ENCODE data around the gene PLAAT5. TPM values are rescaled to one million over a fixed set of nuclear protein-coding genes. Genes with fewer than 3 reads are reported as not detected.

The PLAAT5 gene
- total RNA-seq, 3 donors from 2014 or later (not counting 1 experiment from before 2014, with no cell fraction given): 0.59 to 3.0 (median 0.95) TPM

DNA sequence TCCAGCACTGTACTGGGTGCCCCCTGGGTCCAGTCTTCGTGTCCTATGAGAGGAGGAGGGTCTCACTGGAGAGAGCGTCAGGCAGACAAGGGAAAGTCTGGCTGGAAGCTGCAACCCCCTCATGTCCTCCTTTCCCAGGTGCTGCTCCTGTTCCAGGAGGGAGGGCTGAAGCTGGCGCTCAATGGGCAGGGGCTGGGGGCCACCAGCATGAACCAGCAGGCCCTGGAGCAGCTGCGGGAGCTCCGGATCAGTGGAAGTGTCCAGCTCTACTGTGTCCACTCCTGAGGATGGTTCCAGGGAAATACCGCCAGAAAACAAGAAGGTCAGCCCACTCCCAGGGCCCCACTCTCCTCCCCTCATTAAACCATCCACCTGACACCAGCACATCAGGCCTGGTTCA lies 25.1 kb upstream of the PLAAT5 start:
- Histone ChIP-seq H3K4me1 (ENCODE audit: control insufficient read depth, insufficient read depth, low read length) (peaks cover 5% of the 10 kb centered on the region), H3K9me3 (ENCODE audit: control insufficient read depth, insufficient read depth, low read length) (no peaks in the 10 kb centered on the region), H3K27me3 (ENCODE audit: control insufficient read depth, insufficient read depth, low read length) (no peaks in the 10 kb centered on the region), H3K4me3 (ENCODE audit: low read length) (no peak overlapping the region), H3K36me3 (ENCODE audit: control insufficient read depth, insufficient read depth, low read length) (no peaks in the 10 kb centered on the region), H3K27ac (ENCODE audit: low read length) (no peak overlapping the region)
- TF ChIP-seq, protein P1, sequence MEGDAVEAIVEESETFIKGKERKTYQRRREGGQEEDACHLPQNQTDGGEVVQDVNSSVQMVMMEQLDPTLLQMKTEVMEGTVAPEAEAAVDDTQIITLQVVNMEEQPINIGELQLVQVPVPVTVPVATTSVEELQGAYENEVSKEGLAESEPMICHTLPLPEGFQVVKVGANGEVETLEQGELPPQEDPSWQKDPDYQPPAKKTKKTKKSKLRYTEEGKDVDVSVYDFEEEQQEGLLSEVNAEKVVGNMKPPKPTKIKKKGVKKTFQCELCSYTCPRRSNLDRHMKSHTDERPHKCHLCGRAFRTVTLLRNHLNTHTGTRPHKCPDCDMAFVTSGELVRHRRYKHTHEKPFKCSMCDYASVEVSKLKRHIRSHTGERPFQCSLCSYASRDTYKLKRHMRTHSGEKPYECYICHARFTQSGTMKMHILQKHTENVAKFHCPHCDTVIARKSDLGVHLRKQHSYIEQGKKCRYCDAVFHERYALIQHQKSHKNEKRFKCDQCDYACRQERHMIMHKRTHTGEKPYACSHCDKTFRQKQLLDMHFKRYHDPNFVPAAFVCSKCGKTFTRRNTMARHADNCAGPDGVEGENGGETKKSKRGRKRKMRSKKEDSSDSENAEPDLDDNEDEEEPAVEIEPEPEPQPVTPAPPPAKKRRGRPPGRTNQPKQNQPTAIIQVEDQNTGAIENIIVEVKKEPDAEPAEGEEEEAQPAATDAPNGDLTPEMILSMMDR (IDR thresholded peaks at IDR 0.05): no peak
- no peak overlapping the region for H3K4me3 Mint-ChIP-seq
- intact Hi-C loops (cut with micrococcal nuclease): no loop called here
- H3K4me1 Mint-ChIP-seq: peaks cover 9 to 23% of the 10 kb centered on the region in 2 donors
- DNase-seq (no peak), ATAC-seq (no peak)
- H3K9me3 Mint-ChIP-seq: no peaks in the 10 kb centered on the region
- 94% methylated on average over 6 of the region's 6 CpGs for WGBS (ENCODE audit: insufficient coverage)
- no peak overlapping the region for H3K27ac Mint-ChIP-seq
- no peaks in the 10 kb centered on the region for H3K27me3 Mint-ChIP-seq (ENCODE audit: low read depth in 2 of 2)
- no peaks in the 10 kb centered on the region for H3K36me3 Mint-ChIP-seq

DNA sequence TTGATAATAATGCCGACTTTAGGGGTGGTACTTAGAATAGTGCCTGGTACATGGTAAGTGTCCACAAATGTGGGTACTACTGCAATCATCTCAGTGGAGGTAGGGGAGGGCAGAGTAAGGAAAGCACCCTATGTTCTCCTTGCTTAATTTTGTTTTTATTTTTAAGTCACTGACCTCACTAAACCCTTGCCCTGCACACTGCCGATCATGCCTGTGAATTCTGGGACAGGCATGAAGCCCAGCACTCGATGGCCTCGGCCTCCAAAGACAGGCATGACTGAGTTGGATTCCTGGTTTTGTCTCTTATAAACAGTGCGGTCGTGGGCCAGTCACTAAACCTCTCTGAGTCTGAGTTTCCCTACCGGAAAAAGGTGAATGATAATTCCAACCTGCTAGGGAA lies 21.8 kb upstream of the PLAAT5 start:
- intact Hi-C loops (cut with micrococcal nuclease): no loop called here
- H3K4me1 Mint-ChIP-seq: peaks cover 0 to 8% of the 10 kb centered on the region in 2 donors
- no peak for ATAC-seq

DNA sequence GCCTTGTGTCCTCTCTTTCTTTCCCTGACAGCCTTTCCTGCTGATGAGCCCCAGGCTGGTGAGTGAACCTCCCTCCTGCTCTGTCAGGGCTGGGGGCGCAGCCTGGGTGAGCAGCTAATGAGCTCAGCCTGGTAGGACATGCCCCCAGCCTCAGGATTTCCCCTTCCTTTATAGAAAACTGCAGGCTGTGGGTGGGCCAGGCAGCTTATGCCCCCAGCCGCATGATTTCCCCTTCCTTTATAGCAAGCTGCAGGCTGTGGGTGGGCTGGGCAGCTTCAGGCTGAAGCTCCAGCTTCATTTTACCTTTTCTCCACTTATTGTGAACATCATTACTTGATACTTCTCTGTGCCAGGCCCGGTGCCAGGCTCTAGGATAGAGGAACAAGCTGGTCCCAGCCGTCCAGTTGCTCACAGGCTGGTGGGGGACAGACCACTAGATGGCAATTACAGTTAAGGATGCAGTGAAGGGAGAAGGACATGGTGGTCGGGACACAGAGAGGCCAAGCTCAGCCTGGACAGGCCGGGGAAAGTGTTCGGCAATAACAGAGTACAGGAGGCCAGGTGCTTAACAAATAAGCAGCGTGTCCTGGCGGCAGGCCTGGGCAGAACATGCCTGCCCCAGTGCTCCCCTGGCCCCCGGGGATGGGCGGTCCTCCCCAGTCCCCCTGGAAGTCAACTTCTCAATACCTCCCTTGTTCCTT lies 20.2 kb upstream of the PLAAT5 start:
- no peaks in the 10 kb centered on the region for H3K36me3 ChIP-seq (ENCODE audit: control insufficient read depth, insufficient read depth, low read length)

More for the DNA sequence above, 21.8 kb upstream of the PLAAT5 start:
- Mint-ChIP-seq H3K9me3 (no peaks in the 10 kb centered on the region), H3K36me3 (no peaks in the 10 kb centered on the region), H3K27me3 (ENCODE audit: low read depth in 2 of 2) (no peaks in the 10 kb centered on the region), H3K4me3 (no peak overlapping the region), H3K27ac (no peak overlapping the region)
- H3K9me3 ChIP-seq (ENCODE audit: control insufficient read depth, insufficient read depth, low read length): no peaks in the 10 kb centered on the region
- TF ChIP-seq, protein P1 (IDR thresholded peaks at IDR 0.05): no peak
- no peaks in the 10 kb centered on the region for H3K4me1 ChIP-seq (ENCODE audit: control insufficient read depth, insufficient read depth, low read length)
- no peak overlapping the region for H3K27ac ChIP-seq (ENCODE audit: low read length)
- H3K27me3 ChIP-seq (ENCODE audit: control insufficient read depth, insufficient read depth, low read length): no peaks in the 10 kb centered on the region
- no peaks in the 10 kb centered on the region for H3K36me3 ChIP-seq (ENCODE audit: control insufficient read depth, insufficient read depth, low read length)
- 91% methylated on average over 7 of the region's 7 CpGs for WGBS (ENCODE audit: insufficient coverage)
- no peak overlapping the region for H3K4me3 ChIP-seq (ENCODE audit: low read length)
- no peak for DNase-seq

More for the DNA sequence above, 20.2 kb upstream of the PLAAT5 start:
- H3K4me3 Mint-ChIP-seq: no peak overlapping the region
- Histone ChIP-seq H3K27me3 (ENCODE audit: control insufficient read depth, insufficient read depth, low read length) (no peaks in the 10 kb centered on the region), H3K27ac (ENCODE audit: low read length) (no peak overlapping the region), H3K9me3 (ENCODE audit: control insufficient read depth, insufficient read depth, low read length) (no peaks in the 10 kb centered on the region), H3K4me1 (ENCODE audit: control insufficient read depth, insufficient read depth, low read length) (peaks cover 6% of the 10 kb centered on the region), H3K4me3 (ENCODE audit: low read length) (no peak overlapping the region)
- intact Hi-C loops (cut with micrococcal nuclease): no loop called here
- DNase-seq: no peak
- H3K9me3 Mint-ChIP-seq: no peaks in the 10 kb centered on the region
- TF ChIP-seq, protein P1 (IDR thresholded peaks at IDR 0.05): no peak
- H3K27me3 Mint-ChIP-seq (ENCODE audit: low read depth in 2 of 2): peaks cover 0 to 2% of the 10 kb centered on the region in 2 donors
- 84% methylated on average over 11 of the region's 11 CpGs for WGBS (ENCODE audit: insufficient coverage)
- H3K4me1 Mint-ChIP-seq: peaks cover 0 to 10% of the 10 kb centered on the region in 2 donors
- ATAC-seq: no peak
- no peak overlapping the region for H3K27ac Mint-ChIP-seq
- H3K36me3 Mint-ChIP-seq: no peaks in the 10 kb centered on the region

Data from natural killer cell (primary cell).